COLO668 (cell line): Measurements from ENCODE around the gene CHST3.

ENCODE experiments used
- DNase-seq: peaks from one replicate; lab custom pipeline; 2025; ENCODE audit not compliant: unreplicated experiment; lab: John Stamatoyannopoulos, UW

The CHST3 gene

DNA sequence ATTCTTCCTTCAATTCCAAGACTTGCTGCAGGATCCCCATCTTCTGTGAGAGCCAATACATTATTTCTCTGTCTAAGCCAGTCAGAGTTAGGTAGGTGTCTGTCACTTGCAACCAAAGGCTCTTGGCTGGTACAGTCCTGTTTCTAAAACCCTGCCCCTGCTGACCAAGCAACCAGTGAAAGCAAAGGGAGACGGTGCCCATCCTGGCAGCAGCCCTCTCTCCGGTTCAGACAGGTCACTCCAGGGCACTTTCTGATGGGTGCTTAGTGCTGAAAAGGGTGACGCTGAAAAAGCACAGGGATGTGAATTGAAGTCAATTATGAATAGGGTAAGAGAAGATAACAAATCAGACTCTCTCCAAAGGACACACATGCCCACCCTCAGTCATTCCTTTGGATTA lies 86.7 kb downstream of the CHST3 start:
- DNase-seq, result no peak

DNA sequence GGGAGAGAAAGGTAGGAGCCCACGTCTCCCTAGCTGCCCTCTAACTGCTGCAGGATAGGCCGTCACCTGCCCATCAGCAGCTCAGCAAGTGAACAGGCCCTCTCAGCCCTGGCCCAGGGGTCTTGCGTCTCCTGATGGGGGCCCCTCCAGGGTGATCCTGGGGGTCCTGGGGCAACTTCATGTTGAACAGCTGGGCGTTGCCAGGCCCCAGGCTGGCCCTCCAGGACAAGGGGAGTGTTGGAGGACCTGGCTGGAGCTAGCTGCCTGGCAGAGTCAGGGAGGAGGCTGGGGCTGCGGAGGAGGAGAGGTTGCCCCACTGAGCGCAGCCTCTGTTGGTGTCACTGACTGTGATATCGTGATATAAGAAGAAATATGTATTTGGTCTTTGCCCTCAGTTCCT lies 89.5 kb downstream of the CHST3 start:
- DNase-seq, result no peak

- no peak for DNase-seq
Observed at GRCh38 chr10:72056113-72056512, 91.9 kb downstream of the CHST3 start.

DNA sequence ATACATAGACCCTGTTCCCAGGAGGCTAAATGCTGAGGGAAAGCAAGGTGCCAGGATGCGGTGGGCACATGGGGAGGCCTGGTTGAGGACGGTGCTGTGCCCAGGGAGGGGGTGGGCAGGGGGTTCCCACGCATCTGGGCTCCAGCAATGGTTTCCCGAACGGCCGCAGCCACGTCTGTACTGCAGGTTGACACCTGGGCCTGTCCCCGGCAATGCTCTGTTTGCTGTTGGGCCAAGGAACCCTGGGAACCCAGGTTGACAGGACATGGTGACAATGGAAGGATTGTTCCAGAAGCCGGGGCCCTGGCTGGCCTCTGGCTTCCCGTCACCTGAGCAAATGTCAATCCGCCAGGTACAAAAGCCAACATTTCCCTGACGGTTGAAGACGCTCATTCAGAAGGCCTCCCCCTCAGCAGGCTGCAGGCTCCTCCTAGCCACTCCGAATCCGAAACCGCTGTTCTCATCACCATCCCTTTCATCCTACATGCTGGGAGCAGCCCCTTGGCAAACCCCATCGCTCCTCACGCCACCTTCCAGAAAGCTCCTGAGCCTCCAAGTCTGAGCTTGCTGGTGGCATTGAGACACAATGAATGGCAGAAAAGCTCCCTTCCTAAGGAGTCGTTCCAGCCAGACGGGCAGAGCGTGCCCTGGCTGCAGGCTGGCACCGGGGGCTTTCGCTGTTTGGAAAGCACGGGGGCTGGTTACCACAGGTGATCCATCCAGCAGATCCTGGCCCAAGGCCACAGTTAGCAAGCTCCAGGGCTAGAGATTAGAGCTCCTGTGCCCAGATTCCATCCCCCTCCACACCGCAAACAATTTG lies 92.9 kb downstream of the CHST3 start:
- no peak for DNase-seq

DNA sequence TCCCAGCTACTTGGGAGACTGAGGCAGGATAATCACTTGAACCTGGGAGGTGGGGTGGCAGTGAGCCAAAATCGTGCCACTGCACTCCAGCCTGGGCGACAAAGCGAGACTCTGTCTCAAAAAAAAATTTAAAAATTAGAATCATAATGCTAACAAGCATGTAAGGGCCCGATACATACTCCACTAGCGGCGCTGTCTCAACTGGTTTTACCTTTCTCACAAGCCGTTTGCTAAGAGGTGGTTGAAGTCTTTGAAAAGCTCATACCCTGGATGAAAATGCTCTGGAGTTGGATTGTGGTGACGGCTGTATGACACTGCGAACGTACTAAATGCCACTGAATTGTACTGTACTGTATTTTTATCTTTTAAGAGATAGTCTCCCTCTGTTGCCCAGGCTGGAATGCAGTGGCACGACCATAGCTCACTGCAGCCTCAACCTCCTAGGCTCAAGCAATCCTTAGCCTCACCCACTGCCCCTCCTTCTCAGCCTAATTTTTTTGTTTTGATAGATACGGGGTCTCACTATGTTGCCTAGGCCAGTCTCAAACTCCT lies 94.2 kb downstream of the CHST3 start:
- no peak for DNase-seq

DNA sequence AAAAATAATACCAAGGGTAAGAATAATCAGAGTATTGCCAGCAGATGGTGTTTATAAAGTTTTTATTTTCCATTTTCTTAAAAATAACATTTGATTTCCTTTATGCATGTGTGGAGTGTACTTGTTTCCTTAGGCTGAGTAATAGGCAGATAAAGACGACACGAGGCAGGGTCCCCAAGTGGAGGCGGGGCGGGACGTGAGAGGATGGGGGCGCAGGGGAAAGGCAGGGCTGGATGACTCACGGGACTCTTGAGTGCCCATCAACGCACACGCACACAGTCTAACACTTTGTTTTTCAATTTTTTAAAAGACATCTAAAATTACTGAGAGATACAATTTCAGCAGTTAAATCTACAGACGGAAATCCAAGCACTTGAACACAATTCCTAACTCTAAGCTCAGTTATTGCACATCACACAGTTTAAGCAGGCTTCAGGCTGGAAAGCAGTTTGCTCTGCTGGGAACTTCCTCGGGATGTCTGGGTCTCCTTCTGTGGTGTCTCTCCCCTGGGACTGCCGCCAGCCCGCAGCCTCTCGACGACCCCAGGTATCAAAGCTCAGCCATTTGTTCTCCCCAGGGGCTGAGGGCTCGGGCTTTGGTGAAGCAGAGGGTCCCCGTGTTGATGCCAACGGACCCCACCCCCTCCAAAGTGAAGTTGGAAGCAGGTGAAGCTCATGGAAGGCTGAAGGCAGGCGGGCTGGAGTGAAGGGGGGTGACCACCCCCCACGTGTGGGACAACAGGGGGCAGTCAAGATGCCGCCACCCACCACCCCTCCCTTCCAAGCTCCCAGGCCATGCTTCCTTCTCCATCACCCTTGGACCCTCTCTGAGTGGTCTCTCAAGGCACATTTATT lies 95.0 kb downstream of the CHST3 start:
- no peak for DNase-seq

DNA sequence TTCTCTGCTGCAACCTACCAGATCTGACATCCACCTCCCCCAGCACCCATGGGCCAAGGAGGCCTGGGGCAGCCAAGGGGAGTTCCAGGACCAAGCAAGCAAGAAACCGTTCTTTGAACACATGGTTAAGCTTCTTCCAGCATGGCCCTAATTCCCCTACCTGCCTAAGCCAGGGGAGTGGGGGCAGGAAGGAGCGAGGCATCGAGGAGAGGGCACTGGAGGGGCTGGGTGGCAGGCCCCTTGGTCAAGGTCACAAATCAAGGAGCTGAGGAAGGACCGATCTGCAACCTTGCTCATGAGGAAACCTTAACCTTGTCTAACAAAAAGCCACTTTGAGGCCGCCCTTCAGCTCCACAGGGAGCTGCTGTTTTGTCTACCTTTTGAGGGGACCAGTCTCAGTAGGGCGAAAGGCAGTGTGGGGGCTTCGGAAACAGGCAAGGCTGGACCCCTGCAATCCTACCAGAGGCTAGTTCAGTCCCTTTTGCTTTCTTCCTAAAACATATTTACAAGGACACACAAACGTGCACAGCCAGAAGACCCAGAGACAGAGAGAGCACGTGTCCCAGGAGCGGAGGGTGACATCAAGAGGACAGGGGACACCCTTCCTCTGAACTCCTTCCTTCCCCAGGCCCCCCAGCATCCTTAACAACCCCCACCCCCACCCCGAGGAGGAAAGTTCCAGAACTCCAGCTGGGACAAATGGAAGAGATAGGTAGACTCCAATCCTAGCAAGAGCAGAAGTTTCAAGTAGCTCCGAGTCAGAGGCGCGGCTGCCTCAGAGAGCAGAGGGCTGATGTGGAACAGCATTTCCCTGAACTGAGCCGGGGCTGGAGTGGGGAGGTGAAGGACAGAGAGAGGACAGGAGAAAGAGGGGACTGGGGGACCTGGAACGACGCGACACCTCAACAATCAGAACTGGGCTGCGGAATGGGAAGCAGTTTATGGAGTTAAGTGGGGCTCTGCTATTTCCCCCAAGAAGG lies 95.9 kb downstream of the CHST3 start:
- no peak for DNase-seq

DNA sequence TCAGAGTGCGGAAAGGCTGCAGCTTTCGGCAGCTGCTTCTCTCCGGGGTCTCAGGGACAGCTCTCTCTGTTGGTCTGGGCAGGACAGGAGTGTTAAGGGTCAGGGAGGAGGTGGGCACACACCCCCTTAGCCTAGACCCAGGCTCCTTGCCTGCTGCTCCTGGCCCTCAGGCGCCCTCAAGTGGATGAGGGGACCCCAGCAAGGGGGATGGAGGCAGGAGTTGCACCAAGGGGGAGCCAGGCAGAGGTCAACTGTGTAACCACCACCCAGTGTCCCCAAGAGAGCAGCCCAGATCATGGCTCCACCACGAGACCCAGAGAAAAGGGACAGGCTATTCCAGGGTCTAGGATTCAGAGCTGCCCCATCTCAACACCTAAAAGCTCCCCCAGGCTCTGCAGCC lies 97.3 kb downstream of the CHST3 start:
- DNase-seq, result no peak

- no peak for DNase-seq
Observed at GRCh38 chr10:72061930-72062329, 97.7 kb downstream of the CHST3 start.

GRCh38 chr10:72062382-72062781 lies 98.2 kb downstream of the CHST3 start:
- DNase-seq, result no peak
